A673 (cell line): ENCODE measurements around the gene NEK6.

Experiments
- EZH2 ChIP-seq: fragments of 200-600 bp; sonication (generic); IDR thresholded peaks from 2 replicates; pipeline ENCODE4 v1.6.1; 2017; ENCODE audit warnings: borderline replicate concordance, low read depth, mild to moderate bottlenecking, mixed read lengths, antibody characterized with exemption, low read length; ENCODE audit not compliant: poor library complexity, severe bottlenecking
- TF ChIP-seq, protein P1 (sequence below): fragments of 300-800, 200-600 bp; sonication (generic); conservative IDR thresholded peaks from 2 replicates; pipeline ENCODE4 v1.5.1; 2017; ENCODE audit warnings: low read depth, mild to moderate bottlenecking, antibody characterized with exemption, low read length, moderate library complexity, mixed read lengths

DNA sequence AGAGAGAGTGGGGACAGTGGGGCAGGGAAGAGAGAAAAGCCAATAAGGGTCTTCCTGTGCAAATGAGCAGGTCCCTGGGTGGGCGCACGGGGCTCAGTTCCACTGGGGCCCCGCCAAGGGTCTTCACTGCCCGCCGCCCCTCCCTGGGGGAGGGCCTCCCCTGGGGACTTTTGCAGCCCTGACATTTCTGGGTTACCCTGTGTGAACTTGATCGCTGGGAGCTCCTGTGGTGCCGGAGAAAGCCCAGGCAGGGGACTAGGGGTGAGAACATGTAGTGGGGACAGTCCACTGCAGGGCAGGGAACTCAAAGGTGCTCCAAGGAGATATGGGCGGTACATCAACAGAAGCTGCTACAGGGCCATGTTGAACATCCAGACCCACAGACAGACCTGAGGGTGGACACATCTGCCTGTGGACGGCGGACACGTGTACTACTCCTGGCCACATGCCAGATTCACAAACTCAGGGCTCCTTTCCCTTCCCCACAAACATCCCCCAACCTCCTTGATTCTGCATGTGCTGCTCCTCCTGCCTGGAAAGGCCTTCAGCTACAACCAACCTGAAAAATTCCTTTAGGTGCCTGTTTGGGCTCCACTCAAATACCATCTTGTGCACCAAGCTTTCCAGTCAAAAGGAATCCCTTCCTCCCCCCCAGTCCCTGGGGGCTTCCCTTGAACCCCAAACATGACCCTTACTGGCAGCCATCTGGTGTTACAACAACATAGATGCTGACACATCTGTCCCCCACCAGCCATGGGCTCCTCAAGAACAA is 43.0 kb upstream of the NEK6 start:
- no peak for TF ChIP-seq EZH2
- TF ChIP-seq, protein P1, sequence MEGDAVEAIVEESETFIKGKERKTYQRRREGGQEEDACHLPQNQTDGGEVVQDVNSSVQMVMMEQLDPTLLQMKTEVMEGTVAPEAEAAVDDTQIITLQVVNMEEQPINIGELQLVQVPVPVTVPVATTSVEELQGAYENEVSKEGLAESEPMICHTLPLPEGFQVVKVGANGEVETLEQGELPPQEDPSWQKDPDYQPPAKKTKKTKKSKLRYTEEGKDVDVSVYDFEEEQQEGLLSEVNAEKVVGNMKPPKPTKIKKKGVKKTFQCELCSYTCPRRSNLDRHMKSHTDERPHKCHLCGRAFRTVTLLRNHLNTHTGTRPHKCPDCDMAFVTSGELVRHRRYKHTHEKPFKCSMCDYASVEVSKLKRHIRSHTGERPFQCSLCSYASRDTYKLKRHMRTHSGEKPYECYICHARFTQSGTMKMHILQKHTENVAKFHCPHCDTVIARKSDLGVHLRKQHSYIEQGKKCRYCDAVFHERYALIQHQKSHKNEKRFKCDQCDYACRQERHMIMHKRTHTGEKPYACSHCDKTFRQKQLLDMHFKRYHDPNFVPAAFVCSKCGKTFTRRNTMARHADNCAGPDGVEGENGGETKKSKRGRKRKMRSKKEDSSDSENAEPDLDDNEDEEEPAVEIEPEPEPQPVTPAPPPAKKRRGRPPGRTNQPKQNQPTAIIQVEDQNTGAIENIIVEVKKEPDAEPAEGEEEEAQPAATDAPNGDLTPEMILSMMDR = no peak
